RCC 7860 (cell line): ENCODE measurements around the gene NXPE1.
"Not testable (repeated sequence)": the region's sequence is repeated elsewhere in the genome, so short reads cannot be mapped to it uniquely, and the experiment has no call there.

Source experiments
- DNase-seq: peaks from one replicate; pipeline ENCODE4 v3.0.0-alpha.2; 2015; ENCODE audit warnings: low spot score
- FAIRE-seq: peaks from 2 replicates; lab custom pipeline; 2012; peaks lifted over from hg19 to GRCh38; lab: Jason Lieb, UNC

Gene NXPE1

DNA sequence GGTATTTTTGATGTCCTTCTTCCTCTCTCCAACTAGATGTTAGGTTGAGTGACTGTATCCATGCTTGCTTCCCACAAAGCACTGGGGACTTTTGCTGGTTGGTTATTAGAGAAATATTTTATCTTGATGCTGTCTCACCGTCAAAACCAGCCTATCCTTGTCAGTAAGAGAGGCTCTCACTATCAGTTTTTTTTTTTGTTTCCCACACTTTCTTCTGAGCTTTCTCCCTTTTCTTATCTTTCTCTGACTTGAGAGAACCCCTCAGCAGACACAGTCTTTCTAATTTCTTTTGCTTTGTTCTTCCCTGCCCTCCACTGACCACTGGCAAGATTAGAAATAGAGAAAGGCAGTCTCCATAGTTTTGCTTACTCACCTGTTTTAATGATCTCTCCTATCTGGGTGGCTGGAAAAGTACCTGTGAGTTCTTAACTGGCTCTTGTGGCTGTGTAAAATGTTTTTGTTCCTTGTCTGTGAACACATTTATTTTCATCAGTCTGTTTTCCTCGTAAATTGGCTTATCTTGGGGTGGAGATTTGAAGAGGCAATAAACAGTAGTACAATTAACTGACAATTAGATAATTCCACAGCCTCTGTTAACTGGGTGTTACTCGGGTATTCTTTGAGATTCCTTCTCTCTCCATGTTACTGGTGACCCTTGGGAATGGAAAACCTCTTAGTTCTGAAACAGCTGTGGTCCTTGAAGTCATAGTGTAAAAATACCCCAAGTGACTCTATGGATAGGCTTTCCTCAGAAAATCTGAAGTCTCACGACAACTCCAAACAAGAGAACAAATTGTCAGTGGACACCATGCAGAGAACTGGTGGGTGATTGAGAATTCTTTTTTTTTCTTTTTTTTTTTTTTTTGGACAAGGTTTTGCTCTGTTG, at the start of gene NXPE1:
Gene NXPE1 (minus strand): TSS at position 457 of the 886 bp plus-strand sequence. CDS start 8,680 bp downstream, outside the sequence.
- FAIRE-seq (no peak), DNase-seq (no peak)

DNA sequence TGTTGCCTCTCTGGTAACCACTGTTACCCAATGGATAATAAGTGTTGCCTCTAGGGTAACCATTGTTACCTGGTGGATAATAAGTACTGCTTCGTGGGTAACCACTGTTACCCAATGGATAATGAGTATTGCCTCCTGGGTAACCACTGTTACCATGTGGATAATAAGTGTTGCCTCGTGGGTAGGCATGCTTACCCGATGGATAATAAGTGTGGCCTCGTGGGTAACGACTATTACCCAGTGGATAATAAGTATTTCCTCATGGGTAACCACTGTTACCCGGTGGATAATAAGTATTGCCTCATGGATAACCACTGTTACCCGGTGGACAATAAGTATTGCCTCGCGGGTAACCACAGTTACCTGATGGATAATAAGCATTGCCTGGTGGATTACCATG, 49.7 kb upstream of the NXPE1 start:
- FAIRE-seq: no peak
- DNase-seq: no peak

DNA sequence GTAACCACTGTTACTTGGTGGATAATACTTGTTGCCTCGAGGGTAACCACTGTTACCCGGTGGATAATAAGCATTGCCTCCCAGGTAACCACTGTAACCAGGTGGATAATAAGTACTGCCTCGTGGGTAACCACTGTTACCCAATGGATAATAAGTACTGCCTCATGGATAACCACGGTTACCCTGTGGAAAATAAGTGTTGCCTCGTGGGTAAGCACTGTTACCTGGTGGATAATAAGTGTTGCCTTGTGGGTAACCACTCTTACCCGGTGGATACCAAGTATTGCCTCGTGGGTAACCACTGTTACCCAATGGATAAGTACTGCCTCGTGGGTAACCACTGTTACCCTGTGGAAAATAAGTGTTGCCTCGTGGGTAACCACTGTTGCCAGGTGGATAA, 48.9 kb upstream of the NXPE1 start:
- not testable (repeated sequence) for FAIRE-seq, DNase-seq

DNA sequence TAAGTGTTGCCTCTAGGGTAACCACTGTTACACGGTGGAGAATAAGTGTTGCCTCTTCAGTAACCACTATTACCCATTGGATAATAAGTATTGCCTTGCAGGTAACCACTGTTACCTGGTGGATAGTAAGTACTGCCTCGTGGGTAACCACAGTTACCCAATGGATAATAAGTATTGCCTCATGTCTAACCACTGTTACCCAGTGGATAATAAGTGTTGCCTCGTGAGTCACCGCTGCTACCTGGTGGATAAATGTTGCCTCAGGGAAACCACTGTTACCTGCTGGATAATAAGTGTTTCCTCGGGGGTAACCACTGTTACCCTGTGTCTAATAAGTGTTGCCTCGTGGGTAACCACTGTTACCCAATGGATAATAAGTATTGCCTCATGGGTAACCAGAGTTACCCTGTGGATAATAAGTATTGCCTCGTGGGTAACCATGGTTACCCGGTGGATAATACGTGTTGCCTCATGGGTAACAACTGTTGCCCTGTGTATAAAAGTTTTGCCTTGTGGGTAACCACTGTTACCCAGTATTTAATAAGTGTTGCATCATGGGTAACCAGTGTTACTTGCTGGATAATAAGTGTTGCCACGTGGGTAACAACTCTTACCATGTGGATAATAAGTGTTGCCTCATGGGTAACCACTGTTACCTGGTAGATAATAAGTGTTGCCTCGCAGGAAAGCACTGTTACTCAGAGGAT, 48.2 kb upstream of the NXPE1 start:
- DNase-seq (no peak), FAIRE-seq (no peak)

DNA sequence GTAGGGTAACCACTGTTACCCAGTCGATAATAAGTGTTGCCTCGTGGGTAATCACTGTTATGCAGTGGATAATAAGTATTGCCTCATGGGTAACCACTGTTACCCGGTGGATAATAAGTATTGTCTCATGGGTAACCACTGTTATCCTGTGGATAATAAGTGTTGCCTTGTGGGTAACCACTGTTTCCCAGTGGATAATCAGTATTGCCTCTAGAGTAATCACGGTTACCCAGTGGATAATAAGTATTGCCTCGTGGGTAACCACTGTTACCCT, 47.1 kb upstream of the NXPE1 start:
- not testable (repeated sequence) for FAIRE-seq, DNase-seq

DNA sequence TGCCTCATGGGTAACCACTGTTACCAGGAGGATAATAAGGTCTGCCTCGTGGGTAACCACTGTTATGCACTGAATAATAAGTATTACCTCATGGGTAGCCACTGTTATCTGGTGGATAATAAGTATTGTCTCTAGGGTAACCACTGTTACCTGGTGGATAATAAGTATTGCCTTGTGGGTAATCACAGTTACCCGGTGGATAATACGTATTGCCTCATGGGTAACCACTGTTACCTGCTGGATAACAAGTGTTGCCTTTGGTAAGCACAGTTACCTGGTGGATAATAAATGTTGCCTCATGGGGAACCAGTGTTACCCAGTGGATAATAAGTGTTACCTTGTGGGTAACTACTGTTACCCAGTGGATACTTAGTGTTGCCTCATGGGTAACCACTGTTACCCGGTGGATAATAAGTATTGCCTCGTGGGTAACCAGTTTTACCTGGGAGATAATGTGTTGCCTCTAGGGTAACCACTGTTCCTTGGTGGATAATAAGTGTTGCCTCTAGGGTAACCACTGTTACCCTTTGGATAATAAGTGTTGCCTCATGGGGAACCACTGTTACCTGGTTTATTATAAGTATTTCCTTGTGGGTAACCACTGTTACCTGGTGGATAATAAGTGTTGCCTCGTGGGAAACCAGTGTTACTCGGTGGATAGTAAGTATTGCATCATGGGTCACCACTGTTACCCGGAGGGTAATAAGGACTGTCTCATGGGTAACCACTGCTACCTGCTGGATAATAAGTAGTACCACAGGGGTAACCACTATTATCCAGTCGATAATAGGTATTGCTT, 46.5 kb upstream of the NXPE1 start:
- no peak for DNase-seq
- FAIRE-seq: no peak

DNA sequence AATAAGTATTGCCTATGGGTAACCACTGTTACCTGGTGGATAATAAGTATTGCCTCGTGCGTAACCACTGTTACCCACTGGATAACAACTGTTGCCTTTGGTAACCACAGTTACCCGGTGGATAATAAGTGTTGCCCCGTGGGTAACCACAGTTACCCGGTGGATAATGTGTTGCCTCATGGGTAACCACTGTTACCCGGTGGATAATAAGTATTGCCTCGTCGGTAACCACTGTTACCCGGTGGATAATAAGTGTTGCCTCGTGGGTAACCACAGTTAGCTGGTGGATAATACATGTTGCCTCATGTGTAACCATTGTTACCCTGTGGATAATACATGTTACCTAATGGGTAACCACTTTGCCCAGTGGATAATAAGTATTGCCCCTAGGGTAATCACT, 45.7 kb upstream of the NXPE1 start:
- FAIRE-seq (no peak), DNase-seq (no peak)

DNA sequence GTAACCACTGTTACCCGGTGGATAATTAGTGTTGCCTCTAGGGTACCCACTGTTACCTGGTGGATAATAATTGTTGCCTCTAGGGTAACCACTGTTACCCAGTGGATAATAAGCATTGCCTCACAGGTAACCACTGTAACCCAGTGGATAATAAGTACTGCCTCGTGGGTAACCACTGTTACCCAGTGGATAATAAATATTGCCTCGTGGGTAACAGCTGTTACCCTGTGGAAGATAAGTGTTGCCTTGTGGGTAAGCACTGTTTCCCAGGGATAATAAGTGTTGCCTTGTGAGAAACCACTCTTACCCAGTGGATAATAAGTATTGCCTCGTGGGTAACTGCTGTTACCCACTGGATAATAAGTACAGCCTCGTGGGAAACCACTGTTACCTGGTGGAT, 45.2 kb upstream of the NXPE1 start:
- FAIRE-seq (no peak), DNase-seq (no peak)

DNA sequence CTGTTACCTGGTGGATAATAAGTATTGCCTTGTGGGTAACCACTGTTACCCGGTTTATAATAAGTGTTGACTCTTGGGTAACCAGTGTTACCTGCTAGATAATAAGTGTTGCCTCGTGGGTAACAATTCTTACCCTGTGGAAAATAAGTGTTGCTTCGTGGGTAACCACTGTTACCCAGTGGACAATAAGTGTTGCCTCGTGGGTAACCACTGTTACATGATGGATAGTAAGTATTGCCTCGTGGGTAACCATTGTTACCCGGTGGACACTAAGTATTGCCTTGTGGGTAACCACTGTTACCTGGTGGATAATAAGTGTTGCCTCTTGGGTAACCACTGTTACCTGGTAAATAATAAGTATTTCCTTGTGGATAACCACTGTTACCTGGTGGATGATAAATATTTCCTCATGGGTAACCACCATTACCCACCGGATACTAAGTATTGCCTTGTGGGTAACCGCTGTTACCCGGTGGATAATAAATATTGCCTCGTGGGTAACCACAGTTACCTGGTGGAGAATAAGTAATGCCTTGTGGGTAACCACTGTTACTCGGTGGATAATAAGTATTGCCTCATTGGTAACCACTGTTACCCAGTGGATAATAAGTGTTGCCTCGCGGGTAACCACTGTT, 44.6 kb upstream of the NXPE1 start:
- no peak for FAIRE-seq
- no peak for DNase-seq

DNA sequence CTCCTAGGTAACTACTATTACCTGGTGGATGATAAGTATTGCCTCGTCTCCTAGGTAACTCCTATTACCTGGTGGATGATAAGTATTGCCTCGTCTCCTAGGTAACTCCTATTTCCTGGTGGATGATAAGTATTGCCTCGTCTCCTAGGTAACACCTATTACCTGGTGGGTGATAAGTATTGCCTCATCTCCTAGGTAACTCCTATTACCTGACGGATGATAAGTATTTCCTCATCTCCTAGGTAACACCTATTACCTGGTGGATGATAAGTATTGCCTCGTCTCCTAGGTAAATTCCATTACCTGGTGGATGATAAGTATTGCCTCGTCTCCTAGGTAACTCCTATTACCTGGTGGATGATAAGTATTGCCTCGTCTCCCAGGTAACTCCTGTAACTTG, 43.5 kb upstream of the NXPE1 start:
- FAIRE-seq: not testable (repeated sequence)

DNA sequence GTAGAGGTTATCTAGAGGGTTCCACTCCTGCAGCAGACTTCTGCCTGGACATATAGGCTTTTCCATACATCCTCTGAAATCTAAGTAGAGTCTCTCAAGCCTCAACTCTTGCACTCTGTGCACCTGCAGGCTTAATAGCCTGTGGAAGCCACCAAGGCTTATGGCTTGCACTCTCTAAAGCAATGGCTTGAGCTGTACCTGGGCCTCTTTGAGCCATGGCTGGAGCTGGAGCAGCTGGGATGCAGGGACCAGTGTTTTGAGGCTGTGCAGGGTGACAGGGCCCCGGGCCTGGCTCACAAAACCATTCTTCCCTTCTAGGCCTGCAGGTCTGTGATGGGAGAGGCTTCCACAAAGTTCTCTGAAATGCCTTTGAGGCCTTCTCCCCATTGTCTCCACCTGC, 38.8 kb upstream of the NXPE1 start:
- no peak for FAIRE-seq
- DNase-seq: no peak

More for the DNA sequence above, 43.5 kb upstream of the NXPE1 start:
- DNase-seq: not testable (repeated sequence)

DNA sequence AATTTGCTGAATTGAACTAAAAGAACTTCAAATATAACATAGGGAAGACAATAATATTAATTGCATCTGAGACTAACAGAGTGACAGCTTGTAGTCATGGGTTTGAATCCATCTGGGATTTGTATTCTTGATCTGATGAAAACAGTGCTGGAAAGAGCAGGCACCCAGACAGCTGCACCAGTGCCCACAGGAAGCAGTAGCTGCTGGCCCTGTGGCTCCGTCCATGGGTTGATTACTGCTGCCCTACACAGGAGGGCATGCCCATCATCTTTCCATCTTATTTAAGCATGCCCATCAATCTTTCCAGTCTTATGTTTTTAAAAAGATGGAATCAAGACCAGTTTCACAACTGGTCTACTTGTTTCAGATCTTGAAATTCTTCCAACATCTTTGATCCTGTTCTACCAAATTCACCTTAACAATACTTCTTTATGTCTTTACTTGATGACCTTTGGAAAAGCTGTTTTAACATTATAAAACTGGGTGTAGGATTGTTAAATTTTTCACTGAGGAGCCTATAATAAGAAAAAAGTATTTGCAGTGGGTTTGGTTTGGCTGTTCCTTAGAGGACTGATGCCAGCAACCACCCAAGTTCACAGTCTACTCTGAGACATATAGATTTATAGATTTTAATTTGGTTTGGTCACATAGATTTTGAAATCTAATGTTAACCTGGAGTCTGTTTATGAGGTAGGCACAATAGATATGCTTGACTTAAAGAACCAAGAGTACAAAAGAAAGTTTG, 36.7 kb upstream of the NXPE1 start:
- FAIRE-seq (no peak), DNase-seq (no peak)

DNA sequence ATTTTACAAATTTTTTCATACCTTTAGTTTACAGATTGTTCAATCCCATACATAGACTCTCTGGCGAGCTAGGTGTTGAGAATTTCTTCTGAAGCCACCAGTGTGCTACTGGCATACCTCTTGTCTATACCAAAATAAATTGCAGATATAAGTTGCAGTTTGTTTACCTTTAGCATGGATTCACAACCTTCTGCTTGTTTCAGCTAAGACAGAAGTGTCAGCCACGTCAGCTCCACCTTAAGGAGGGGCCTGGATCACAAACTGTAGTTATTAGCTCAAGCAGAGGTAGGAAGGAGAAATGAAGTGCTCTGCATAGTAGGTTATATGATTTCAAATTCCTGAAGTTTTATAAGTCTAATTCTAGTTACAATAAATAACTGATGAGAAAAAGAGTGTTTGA, 35.9 kb upstream of the NXPE1 start, which contains the start of gene NXPE4:
Gene NXPE4 (minus strand): TSS at position 216 of the 400 bp plus-strand sequence. CDS start 1,027 bp downstream, outside the sequence.
- DNase-seq: no peak
- no peak for FAIRE-seq

DNA sequence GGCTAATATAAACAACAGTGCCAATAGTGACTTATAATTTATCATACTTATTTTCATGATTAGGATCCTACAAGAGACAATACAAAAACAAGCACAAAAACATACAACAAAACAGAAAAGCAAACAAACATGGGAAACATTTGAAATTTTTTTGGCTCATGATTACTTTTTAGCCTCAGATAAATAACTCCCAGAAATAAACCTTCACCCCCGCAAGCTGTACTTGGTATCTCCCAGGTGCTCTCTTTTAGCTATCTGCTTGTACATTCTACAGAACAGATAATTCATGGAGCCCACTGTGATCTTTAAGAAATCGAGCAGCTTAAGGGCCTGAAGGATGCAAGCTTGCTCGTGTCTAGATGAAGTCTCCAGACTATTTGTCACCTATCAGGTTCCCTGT, 35.0 kb upstream of the NXPE1 start:
- FAIRE-seq: no peak
- DNase-seq: no peak

DNA sequence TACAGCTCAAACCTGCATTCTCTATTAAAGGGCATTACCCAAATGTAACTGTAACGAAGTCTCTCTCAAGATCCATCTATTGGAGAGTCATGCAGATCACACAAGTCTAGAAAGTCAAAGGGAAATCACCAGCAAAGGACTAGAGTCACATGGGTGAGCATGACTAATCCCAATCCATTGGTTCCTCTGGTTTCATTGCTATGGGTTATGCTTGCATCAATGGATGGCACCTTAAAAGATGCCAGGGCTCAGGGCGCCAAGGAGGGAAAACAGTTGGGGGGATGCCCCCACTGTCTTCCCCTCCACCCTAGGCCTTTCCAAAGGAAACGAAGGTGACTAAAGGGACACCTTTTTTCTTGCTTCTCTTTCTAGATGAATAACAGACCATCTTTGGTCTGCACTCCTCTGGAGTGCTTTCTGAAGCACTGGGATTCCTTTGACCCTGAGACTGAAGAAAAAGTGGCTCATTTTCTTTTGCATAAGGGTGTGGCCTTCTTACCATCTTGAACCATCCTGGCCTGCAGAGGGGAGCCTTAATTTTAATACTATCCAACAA, 27.8 kb upstream of the NXPE1 start:
- no peak for FAIRE-seq
- no peak for DNase-seq

DNA sequence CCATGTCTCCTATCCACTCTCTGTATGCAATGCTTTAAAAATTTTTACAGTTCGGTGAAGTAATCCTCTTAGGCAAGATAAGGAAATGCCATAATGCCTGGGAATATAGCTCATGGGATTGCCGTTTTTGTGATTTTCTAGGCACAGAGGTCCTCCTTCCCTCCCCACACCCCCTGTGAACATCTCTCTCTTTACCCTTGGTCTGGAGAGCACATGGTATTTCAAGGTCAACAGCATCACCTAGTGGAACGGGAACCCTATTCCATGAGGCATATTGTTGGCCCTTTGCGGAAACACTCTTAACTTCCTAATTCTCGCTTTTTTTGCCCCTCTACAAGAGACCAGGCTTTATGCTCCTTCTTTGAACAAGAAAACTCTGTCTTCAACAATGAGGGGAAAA, 27.1 kb upstream of the NXPE1 start:
- FAIRE-seq: no peak
- no peak for DNase-seq

DNA sequence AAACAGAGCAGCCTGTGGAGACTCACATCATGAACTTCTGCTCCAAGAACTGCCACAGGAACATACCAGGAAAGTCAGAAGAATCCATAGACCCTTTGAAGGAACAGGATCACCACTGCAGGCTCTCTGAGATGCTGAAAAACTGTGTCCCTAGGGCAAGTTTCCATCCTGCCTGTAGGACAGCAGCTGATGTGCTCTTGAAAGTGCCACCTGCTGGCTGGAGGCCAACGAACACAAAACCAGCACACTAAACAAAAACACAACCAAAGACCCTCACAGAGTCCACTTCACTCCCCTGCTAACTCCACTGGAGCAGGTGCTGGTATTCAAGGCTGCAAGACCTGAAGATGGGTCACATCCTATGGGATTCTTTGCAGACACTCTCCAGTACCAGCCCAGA, 12.0 kb upstream of the NXPE1 start:
- FAIRE-seq (no peak), DNase-seq (no peak)

DNA sequence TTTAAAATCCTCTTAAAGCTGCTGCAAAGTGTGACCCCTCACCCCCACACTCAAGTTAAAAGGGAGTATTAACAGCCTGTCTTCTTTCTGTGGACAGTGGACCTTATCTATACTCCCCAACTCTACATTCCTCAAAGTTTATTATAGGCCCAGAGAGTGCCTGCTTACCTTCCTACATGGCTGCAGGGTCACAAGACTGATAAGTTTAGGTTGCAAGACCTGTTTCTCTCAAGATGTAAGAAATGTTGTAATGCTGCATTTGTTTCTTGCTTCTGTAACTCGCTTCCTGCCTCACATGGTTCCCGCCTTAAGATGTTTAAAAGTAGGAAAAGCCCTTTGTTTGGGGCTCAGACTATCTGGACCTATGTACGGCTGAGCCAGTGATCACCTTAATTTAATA, 10.1 kb upstream of the NXPE1 start:
- DNase-seq (no peak), FAIRE-seq (no peak)

DNA sequence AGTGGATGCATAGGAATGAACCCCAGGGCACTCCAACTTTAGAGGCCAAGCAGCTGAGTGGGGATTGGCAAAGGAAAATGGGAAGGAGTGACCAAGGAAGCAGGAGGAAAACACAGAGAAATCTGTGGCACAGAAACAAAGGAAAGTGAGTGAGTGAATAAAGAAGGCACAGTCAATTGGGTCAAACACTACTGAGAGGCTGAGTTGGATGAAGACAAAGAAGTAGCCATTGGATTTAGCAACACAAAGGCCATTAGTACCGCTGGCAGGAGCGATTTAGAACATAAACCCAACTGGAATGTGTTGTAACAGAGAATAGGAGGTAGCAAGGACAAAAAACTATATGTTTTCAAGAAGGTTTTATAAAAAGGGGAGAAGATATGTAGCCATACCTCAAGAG, 6.6 kb upstream of the NXPE1 start:
- no peak for FAIRE-seq
- no peak for DNase-seq

DNA sequence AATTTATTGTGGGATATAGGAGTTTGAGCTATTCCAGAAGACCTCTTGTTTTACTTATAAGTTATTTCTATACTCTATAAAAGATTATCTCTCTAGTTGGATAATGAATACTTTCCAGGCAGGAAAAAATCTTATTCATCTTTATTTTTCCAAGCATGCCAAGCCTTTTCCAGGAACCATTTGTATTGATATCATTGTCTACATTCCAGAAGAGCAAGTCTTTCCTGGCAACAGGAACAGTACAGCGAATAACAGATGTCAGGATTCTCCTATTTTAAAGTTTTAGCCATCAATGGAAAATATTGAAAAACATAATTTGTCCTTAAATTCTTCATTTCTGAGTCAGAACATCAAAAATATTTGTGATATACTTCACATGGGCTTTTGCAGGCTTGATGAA, 5.2 kb upstream of the NXPE1 start:
- DNase-seq: no peak
- FAIRE-seq: no peak
